HG02763 (cell line): ENCODE measurements around the gene MAX.
"Not testable (repeated sequence)": the region's sequence is repeated elsewhere in the genome, so short reads cannot be mapped to it uniquely, and the experiment has no call there.

ENCODE experiments used
- ATAC-seq: cut with Tn5 transposase; IDR thresholded peaks from one replicate; pipeline ENCODE4 v1.9.1; 2021; ENCODE audit warnings: mild to moderate bottlenecking, moderate library complexity; ENCODE audit not compliant: unreplicated experiment

MAX gene

GRCh38 chr14:65040666-65041433 lies 61.5 kb downstream of the MAX start:
- ATAC-seq, result no peak

- ATAC-seq, result no peak
Observed at GRCh38 chr14:65038966-65039365, 63.4 kb downstream of the MAX start.

- no peak for ATAC-seq
Observed at GRCh38 chr14:65035049-65035448, 67.3 kb downstream of the MAX start.

GRCh38 chr14:65034021-65034420 lies 68.3 kb downstream of the MAX start:
- ATAC-seq, result no peak

GRCh38 chr14:65033181-65033580 lies 69.1 kb downstream of the MAX start:
- no peak for ATAC-seq

- ATAC-seq, result no peak
Observed at GRCh38 chr14:65032319-65032718, 70.0 kb downstream of the MAX start.

GRCh38 chr14:65031321-65031720 lies 71.0 kb downstream of the MAX start:
- ATAC-seq, result not testable (repeated sequence)

- no peak for ATAC-seq
Observed at GRCh38 chr14:65028937-65029336, 73.4 kb downstream of the MAX start.

GRCh38 chr14:65027127-65027799 lies 75.1 kb downstream of the MAX start:
- no peak for ATAC-seq

GRCh38 chr14:65026526-65026925 lies 75.8 kb downstream of the MAX start:
- ATAC-seq, result no peak

GRCh38 chr14:65025818-65026217 lies 76.5 kb downstream of the MAX start:
- ATAC-seq, result no peak
